IMR-90 (cell line): Measurements from ENCODE around the gene IFT57. TPM values are rescaled to one million over a fixed set of nuclear protein-coding genes. Genes with fewer than 3 reads are reported as not detected.

Source experiments
- ATAC-seq: fragments of 200-7000 bp; cut with Tn5 transposase; 2 replicates; pipeline ENCODE4 v1.9.1; 2020; ENCODE audit warnings: low read depth, mild to moderate bottlenecking, moderate library complexity
- BruUV-seq: library from RNA; stranded (reverse); fragments of 400-500 nt; replicated peaks from 2 replicates; lab custom pipeline; 2021; lab: Mats Ljungman, UMichigan
- CTCF ChIA-PET: fragments of 300-600 bp; formaldehyde crosslinking; extraction: SDS; loops from one replicate; lab custom pipeline; 2021; ENCODE audit warnings: antibody characterized with exemption; lab: Yijun Ruan, JAX
- POLR2A ChIA-PET: fragments of 300-600 bp; sonication (Branson Sonifier 250); formaldehyde crosslinking; loops from one replicate; lab custom pipeline; 2022; ENCODE audit warnings: antibody characterized with exemption; ENCODE audit not compliant: unreplicated experiment; lab: Charles Lee
- DNase-seq: peaks from one replicate; pipeline ENCODE4 v3.0.0; 2013
- H2AFZ ChIP-seq: replicated peaks from 2 replicates; pipeline ENCODE3; 2013; ENCODE audit warnings: low read length, mild to moderate bottlenecking; ENCODE audit not compliant: poor library complexity
- H2AK5ac ChIP-seq: 2 replicates; pipeline ENCODE4 v1.6.1; 2013; ENCODE audit warnings: low read depth, low read length, inconsistent platforms
- H2AK9ac ChIP-seq: replicated peaks from 2 replicates; pipeline ENCODE3; 2013; ENCODE audit warnings: mild to moderate bottlenecking, low read depth, low read length, moderate library complexity; ENCODE audit not compliant: poor library complexity
- H2BK120ac ChIP-seq: 2 replicates; pipeline ENCODE4 v1.6.1; 2013; ENCODE audit warnings: low read depth, low read length, inconsistent platforms
- H2BK15ac ChIP-seq: 3 replicates; pipeline ENCODE4 v1.6.1; 2013; ENCODE audit warnings: low read depth, low read length, inconsistent platforms
- H2BK20ac ChIP-seq: 2 replicates; pipeline ENCODE4 v1.6.1; 2013; ENCODE audit warnings: low read depth, mild to moderate bottlenecking, inconsistent platforms, low read length, moderate library complexity
- H2BK5ac ChIP-seq: 2 replicates; pipeline ENCODE4 v1.6.1; 2013; ENCODE audit warnings: mild to moderate bottlenecking, low read depth, low read length, inconsistent platforms; ENCODE audit not compliant: poor library complexity, severe bottlenecking
- H3K14ac ChIP-seq: replicated peaks from 2 replicates; pipeline ENCODE4 v1.6.1; 2013; ENCODE audit warnings: low read depth, low read length, inconsistent platforms
- H3K18ac ChIP-seq: 2 replicates; pipeline ENCODE4 v1.6.1; 2013; ENCODE audit warnings: low read depth, low read length, control low read depth
- H3K23ac ChIP-seq: 2 replicates; pipeline ENCODE4 v1.6.1; 2013; ENCODE audit warnings: low read depth, low read length, inconsistent platforms
- H3K27ac ChIP-seq: 2 replicates; pipeline ENCODE4 v1.5.1; 2013; ENCODE audit warnings: mild to moderate bottlenecking, control low read depth, low read length; ENCODE audit not compliant: insufficient read depth
- H3K27me3 ChIP-seq: 2 replicates; pipeline ENCODE4 v1.6.1; 2013; ENCODE audit warnings: low read length; ENCODE audit not compliant: control insufficient read depth, insufficient read depth
- H3K36me3 ChIP-seq: 2 replicates; pipeline ENCODE4 v1.6.1; 2013; ENCODE audit warnings: low read length, mixed read lengths; ENCODE audit not compliant: control insufficient read depth, insufficient read depth
- H3K4ac ChIP-seq: 2 replicates; pipeline ENCODE4 v1.6.1; 2013; ENCODE audit warnings: low read depth, low read length, inconsistent platforms
- H3K4me1 ChIP-seq: 2 replicates; pipeline ENCODE4 v1.6.1; 2013; ENCODE audit warnings: low read length, mixed read lengths; ENCODE audit not compliant: control insufficient read depth, insufficient read depth
- H3K4me2 ChIP-seq: 2 replicates; pipeline ENCODE4 v1.6.1; 2013; ENCODE audit warnings: low read depth, mild to moderate bottlenecking, control low read depth, low read length, moderate library complexity
- H3K4me3 ChIP-seq: 2 replicates; pipeline ENCODE4 v1.5.1; 2013; ENCODE audit warnings: low read depth, mild to moderate bottlenecking, control low read depth, low read length, moderate library complexity; ENCODE audit not compliant: insufficient read depth
- H3K56ac ChIP-seq: 2 replicates; pipeline ENCODE4 v1.6.1; 2013; ENCODE audit warnings: low read length, inconsistent platforms; ENCODE audit not compliant: insufficient read depth; ENCODE audit errors: extremely low read depth
- H3K79me1 ChIP-seq, 2 experiments: 2 replicates each; pipeline ENCODE4 v1.6.1; 2013; ENCODE audit warnings: low read length in 2 of 2, inconsistent platforms in 1 of 2, low read depth in 1 of 2
- H3K9ac ChIP-seq: 2 replicates; pipeline ENCODE4 v1.6.1; 2013; ENCODE audit warnings: low read depth, low read length, control low read depth
- H3K9me1 ChIP-seq: 2 replicates; pipeline ENCODE4 v1.6.1; 2013; ENCODE audit warnings: low read length, inconsistent platforms; ENCODE audit not compliant: insufficient read depth
- H3K9me3 ChIP-seq: 2 replicates; pipeline ENCODE4 v1.6.1; 2013; ENCODE audit warnings: low read length; ENCODE audit not compliant: control insufficient read depth, insufficient read depth
- H4K20me1 ChIP-seq: 2 replicates; pipeline ENCODE4 v1.6.1; 2013; ENCODE audit warnings: low read length, inconsistent platforms; ENCODE audit not compliant: insufficient read depth
- H4K5ac ChIP-seq: 2 replicates; pipeline ENCODE4 v1.6.1; 2013; ENCODE audit warnings: mild to moderate bottlenecking, low read depth, low read length, control low read depth
- H4K8ac ChIP-seq, 2 experiments: 2 replicates each; pipeline ENCODE4 v1.6.1; 2013; ENCODE audit warnings: low read depth in 2 of 2, low read length in 2 of 2, control low read depth in 1 of 2, inconsistent platforms in 1 of 2
- H4K91ac ChIP-seq: 2 replicates; pipeline ENCODE4 v1.6.1; 2013; ENCODE audit warnings: low read depth, low read length, inconsistent platforms; ENCODE audit not compliant: insufficient read depth
- CEBPB ChIP-seq: IDR thresholded peaks from 2 replicates; pipeline ENCODE4 v1.6.1; 2012; ENCODE audit warnings: low read depth, low read length, improper control_type of control experiment
- CHD1 ChIP-seq: IDR thresholded peaks from 2 replicates; pipeline ENCODE4 v1.6.1; 2012; ENCODE audit warnings: low read depth, low read length, improper control_type of control experiment
- MXI1 ChIP-seq: IDR thresholded peaks from 2 replicates; pipeline ENCODE4 v1.6.1; 2012; ENCODE audit warnings: low read depth, mild to moderate bottlenecking, low read length, moderate library complexity, borderline replicate concordance
- NFE2L2 ChIP-seq: fragments of 150-350 bp; IDR thresholded peaks from 2 replicates; pipeline ENCODE4 v1.6.1; 2016; ENCODE audit warnings: low read depth, mild to moderate bottlenecking, low read length
- POLR2A ChIP-seq: IDR thresholded peaks from 2 replicates; pipeline ENCODE4 v1.6.1; 2012; ENCODE audit warnings: mild to moderate bottlenecking, low read depth, low read length
- RFX5 ChIP-seq: IDR thresholded peaks from 2 replicates; pipeline ENCODE4 v1.8.0; 2012; ENCODE audit warnings: low read depth, mild to moderate bottlenecking, low read length, moderate library complexity
- WGBS, 2 experiments: methylation state at CpG; one replicate each; pipeline versions ENCODE4 v1.1.5 to v1.1.7; 2013; ENCODE audit warnings: missing lambda C conversion rate in 2 of 2; ENCODE audit not compliant: insufficient read length in 1 of 2; ENCODE audit errors: extremely low coverage in 2 of 2; 5-methylcytosine and 5-hydroxymethylcytosine counted together
- dilution Hi-C: fragments of 300-500 bp; cut with HindIII; formaldehyde crosslinking; loops from one replicate; pipeline ENCODE4 v1.14.3; 2018; ENCODE audit warnings: low sequenced_read_pairs; ENCODE audit not compliant: unreplicated experiment
- in situ Hi-C: fragments of 300-500 bp; cut with MboI; formaldehyde crosslinking; loops from 3 replicates; pipeline ENCODE4 v1.14.3; 2019; ENCODE audit warnings: low sequenced_read_pairs, inconsistent platforms, mixed read lengths
- intact Hi-C: fragments of 100-400 bp; cut with micrococcal nuclease; formaldehyde crosslinking; loops from 2 replicates; pipeline ENCODE4 v1.10.0; 2022
- polyA plus RNA-seq, 3 experiments: library from polyadenylated mRNA; depleted of rRNA; stranded (reverse); fragments of >200 nt; gene quantifications; 2 replicates each; pipeline ENCODE4 v1.2.3, GENCODE V29; 2012; ENCODE audit warnings: low replicate concordance in 1 of 3
- total RNA-seq: library from RNA; depleted of rRNA; stranded (reverse); fragments of >200 nt; gene quantifications from 2 replicates; pipeline ENCODE4 v1.2.3, GENCODE V29; 2012
- TF ChIP-seq, protein P1 (sequence below): fragments of 150-350 bp; IDR thresholded peaks from 2 replicates; pipeline ENCODE4 v1.6.1; 2016; ENCODE audit warnings: low read depth, mild to moderate bottlenecking, low read length, moderate library complexity, borderline replicate concordance
- TF ChIP-seq, protein P2 (sequence below): fragments of 150-350 bp; IDR thresholded peaks from 2 replicates; pipeline ENCODE4 v1.6.1; 2017; ENCODE audit warnings: mild to moderate bottlenecking, antibody characterized with exemption, low read length, low read depth
- TF ChIP-seq, protein P3 (sequence below): conservative IDR thresholded peaks from 2 replicates; pipeline ENCODE4 v1.5.1; 2012; ENCODE audit warnings: mild to moderate bottlenecking, low read depth, low read length, improper control_type of control experiment

Gene IFT57
- total and polyA plus RNA-seq, 2 of the 4 experiments (the other 2 are of a cell fraction), result 30.0 to 35.3 TPM

DNA sequence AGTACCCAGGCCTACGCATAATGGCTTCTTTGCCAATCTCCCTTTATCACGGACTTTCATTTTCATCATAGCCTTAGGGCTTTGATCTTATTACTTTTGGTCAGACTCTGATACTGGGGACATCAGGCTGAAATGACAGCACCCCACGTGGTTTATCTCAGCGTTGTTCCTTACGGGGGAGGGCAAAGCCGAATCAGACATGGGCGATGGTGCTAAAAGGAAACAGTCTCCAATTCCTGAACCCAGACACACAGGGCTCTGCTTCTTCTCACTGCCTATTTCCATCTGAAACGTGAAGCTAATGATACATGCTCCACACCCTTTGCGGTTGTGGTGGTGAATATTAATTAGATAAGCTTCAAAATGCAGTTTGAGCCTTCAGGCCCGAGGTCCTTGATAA, 72.0 kb downstream of the IFT57 start:
- dilution Hi-C loops, result no loop called here
- Histone ChIP-seq H2AK5ac (no peak overlapping the region), H3K4ac (no peak overlapping the region), H3K36me3 (no peaks in the 10 kb centered on the region), H2BK20ac (no peak overlapping the region; the same call in 1 of the 2 replicates), H3K18ac (no peak overlapping the region), H3K9me3 (peaks cover 10% of the 10 kb centered on the region), H3K9ac (no peak overlapping the region), H3K14ac (no peak overlapping the region), H2BK120ac (no peak overlapping the region), H2AFZ (no peak overlapping the region), H2AK9ac (no peak overlapping the region), H3K4me2 (no peak overlapping the region), H3K4me1 (peaks cover 11% of the 10 kb centered on the region), H3K4me3 (no peak overlapping the region), H4K91ac (no peak overlapping the region), H3K23ac (no peak overlapping the region), H3K79me1 (no peaks in the 10 kb centered on the region), H4K5ac (no peak overlapping the region), H2BK15ac (no peak overlapping the region), H4K20me1 (no peaks in the 10 kb centered on the region), H3K9me1 (peaks cover 3% of the 10 kb centered on the region; the same call in 1 of the 2 replicates), H3K56ac (no peak overlapping the region), H4K8ac (no peak overlapping the region), H2BK5ac (no peak overlapping the region), H3K27me3 (no peaks in the 10 kb centered on the region), H3K27ac (no peak overlapping the region)
- no peak for ATAC-seq
- TF ChIP-seq, protein P1, sequence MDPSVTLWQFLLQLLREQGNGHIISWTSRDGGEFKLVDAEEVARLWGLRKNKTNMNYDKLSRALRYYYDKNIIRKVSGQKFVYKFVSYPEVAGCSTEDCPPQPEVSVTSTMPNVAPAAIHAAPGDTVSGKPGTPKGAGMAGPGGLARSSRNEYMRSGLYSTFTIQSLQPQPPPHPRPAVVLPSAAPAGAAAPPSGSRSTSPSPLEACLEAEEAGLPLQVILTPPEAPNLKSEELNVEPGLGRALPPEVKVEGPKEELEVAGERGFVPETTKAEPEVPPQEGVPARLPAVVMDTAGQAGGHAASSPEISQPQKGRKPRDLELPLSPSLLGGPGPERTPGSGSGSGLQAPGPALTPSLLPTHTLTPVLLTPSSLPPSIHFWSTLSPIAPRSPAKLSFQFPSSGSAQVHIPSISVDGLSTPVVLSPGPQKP, result no peak
- no peak for TF ChIP-seq POLR2A
- no peak for TF ChIP-seq MXI1
- TF ChIP-seq, protein P2, sequence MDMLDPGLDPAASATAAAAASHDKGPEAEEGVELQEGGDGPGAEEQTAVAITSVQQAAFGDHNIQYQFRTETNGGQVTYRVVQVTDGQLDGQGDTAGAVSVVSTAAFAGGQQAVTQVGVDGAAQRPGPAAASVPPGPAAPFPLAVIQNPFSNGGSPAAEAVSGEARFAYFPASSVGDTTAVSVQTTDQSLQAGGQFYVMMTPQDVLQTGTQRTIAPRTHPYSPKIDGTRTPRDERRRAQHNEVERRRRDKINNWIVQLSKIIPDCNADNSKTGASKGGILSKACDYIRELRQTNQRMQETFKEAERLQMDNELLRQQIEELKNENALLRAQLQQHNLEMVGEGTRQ, result no peak
- TF ChIP-seq NFE2L2, result no peak
- TF ChIP-seq RFX5, result no peak
- no peak for TF ChIP-seq CHD1
- no peak for TF ChIP-seq CEBPB
- TF ChIP-seq, protein P3, sequence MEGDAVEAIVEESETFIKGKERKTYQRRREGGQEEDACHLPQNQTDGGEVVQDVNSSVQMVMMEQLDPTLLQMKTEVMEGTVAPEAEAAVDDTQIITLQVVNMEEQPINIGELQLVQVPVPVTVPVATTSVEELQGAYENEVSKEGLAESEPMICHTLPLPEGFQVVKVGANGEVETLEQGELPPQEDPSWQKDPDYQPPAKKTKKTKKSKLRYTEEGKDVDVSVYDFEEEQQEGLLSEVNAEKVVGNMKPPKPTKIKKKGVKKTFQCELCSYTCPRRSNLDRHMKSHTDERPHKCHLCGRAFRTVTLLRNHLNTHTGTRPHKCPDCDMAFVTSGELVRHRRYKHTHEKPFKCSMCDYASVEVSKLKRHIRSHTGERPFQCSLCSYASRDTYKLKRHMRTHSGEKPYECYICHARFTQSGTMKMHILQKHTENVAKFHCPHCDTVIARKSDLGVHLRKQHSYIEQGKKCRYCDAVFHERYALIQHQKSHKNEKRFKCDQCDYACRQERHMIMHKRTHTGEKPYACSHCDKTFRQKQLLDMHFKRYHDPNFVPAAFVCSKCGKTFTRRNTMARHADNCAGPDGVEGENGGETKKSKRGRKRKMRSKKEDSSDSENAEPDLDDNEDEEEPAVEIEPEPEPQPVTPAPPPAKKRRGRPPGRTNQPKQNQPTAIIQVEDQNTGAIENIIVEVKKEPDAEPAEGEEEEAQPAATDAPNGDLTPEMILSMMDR, result no peak
- in situ Hi-C loops, result no loop called here
- intact Hi-C loops, result loop anchor here (10.0 kb wide), 1 partner anchor 255 kb away; no protein-coding TSS in a partner anchor
- ChIA-PET CTCF (no interaction called here), POLR2A (no interaction called here)
- no peak for DNase-seq
- no TSS peak for BruUV-seq
- WGBS, 2 experiments, result no CpG with 5 or more reads among the region's 10 CpGs
